ENCODE results near the gene SPATA1. TPM values are rescaled to one million over a fixed set of nuclear protein-coding genes. Genes with fewer than 3 reads are reported as not detected.
A peak's percentile ranks its signal among the peaks of the same experiment; 100 is the strongest.
"Not testable (repeated sequence)": the region's sequence is repeated elsewhere in the genome, so short reads cannot be mapped to it uniquely, and the experiment has no call there.

Gene SPATA1
- total RNA-seq, 2 experiments from 2014 or later = 1.8 to 2.7 TPM

GRCh38 chr1:84493747-84494146 lies 12.4 kb upstream of the SPATA1 start:
- Mint-ChIP-seq H3K9me3 (no peaks in the 10 kb centered on the region), H3K4me1 (ENCODE audit: low read depth) (peaks cover 13% of the 10 kb centered on the region), H3K27me3 (ENCODE audit: low read depth) (no peaks in the 10 kb centered on the region), H3K36me3 (ENCODE audit: low read depth) (peaks cover 36% of the 10 kb centered on the region), H3K4me3 (no peak overlapping the region), H3K27ac (peak overlapping the region; percentile 20)
- DNase-seq = no peak
- intact Hi-C loops (cut with micrococcal nuclease) = no loop called here
- CTCF ChIA-PET = interaction anchor here (1.0 kb wide), 1 partner anchor 51 kb away, joined by 3 read pairs; no protein-coding TSS in a partner anchor

DNA sequence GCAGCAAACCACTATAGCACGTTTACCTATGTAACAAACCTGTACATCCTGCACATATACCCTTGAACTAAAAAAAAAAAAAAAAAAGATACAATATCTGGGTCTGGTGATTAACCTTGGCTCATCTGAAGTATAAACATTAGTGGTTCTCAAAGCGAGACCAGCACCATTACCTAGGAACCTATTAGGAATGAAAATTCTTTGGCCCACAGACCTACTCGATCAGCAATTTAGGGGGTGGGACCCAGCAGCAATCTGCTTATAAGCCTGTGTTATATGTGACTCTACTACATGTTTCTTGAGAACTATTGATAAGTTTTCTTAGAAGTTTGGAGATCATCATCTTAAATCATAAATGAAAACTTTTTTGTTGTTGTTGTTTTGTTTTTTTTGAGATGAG lies 9.7 kb upstream of the SPATA1 start:
- H3K27ac Mint-ChIP-seq = no peak overlapping the region
- CTCF ChIA-PET = interaction anchor here (0.7 to 1.6 kb wide), 2 partner anchors 52 to 124 kb away, joined by 3 to 6 read pairs; no protein-coding TSS in a partner anchor
- H3K36me3 Mint-ChIP-seq (ENCODE audit: low read depth) = peaks cover 35% of the 10 kb centered on the region
- DNase-seq = no peak
- no peaks in the 10 kb centered on the region for H3K9me3 Mint-ChIP-seq
- peaks cover 22% of the 10 kb centered on the region for H3K4me1 Mint-ChIP-seq (ENCODE audit: low read depth)
- intact Hi-C loops (cut with micrococcal nuclease) = no loop called here
- H3K27me3 Mint-ChIP-seq (ENCODE audit: low read depth) = no peaks in the 10 kb centered on the region
- H3K4me3 Mint-ChIP-seq = no peak overlapping the region

GRCh38 chr1:84497631-84498275 lies 8.4 kb upstream of the SPATA1 start:
- DNase-seq = no peak
- Mint-ChIP-seq H3K9me3 (no peaks in the 10 kb centered on the region), H3K27ac (peak overlapping the region; percentile 5), H3K36me3 (ENCODE audit: low read depth) (peaks cover 34% of the 10 kb centered on the region), H3K4me1 (ENCODE audit: low read depth) (peaks cover 25% of the 10 kb centered on the region), H3K27me3 (ENCODE audit: low read depth) (no peaks in the 10 kb centered on the region), H3K4me3 (no peak overlapping the region)
- intact Hi-C loops (cut with micrococcal nuclease) = no loop called here
- CTCF ChIA-PET = no interaction called here

DNA sequence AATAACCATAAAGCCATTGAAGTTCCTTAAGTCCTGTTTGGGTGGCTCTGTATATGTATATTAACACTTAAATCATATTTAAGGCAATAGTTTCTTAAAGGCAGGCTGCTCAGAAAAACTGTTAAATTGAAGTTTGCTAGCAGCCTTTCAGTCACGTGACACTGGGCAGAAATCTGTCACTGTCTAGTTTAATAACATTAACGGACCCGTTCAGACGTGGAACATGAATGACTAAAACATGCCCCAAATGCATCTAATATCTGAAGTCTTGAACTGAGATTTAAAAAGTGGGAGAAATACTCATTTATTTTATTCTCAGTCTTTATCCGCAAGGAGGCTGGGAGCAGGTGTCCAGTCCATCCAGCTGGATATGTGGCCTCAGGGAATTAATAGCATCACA lies 3.3 kb upstream of the SPATA1 start:
- Mint-ChIP-seq H3K4me1 (ENCODE audit: low read depth) (peaks cover 38% of the 10 kb centered on the region), H3K36me3 (ENCODE audit: low read depth) (peaks cover 27% of the 10 kb centered on the region), H3K27me3 (ENCODE audit: low read depth) (no peaks in the 10 kb centered on the region), H3K9me3 (no peaks in the 10 kb centered on the region), H3K4me3 (no peak overlapping the region), H3K27ac (peak overlapping the region; percentile 44)
- DNase-seq = no peak
- CTCF ChIA-PET = interaction anchor here (0.9 to 2.2 kb wide), 4 partner anchors 60 to 251 kb away, joined by 3 to 7 read pairs (median 4); no protein-coding TSS in a partner anchor
- intact Hi-C loops (cut with micrococcal nuclease) = loop anchor here (10.0 kb wide), 1 partner anchor 492 kb away; the partner anchor contains the start of gene MCOLN2

DNA sequence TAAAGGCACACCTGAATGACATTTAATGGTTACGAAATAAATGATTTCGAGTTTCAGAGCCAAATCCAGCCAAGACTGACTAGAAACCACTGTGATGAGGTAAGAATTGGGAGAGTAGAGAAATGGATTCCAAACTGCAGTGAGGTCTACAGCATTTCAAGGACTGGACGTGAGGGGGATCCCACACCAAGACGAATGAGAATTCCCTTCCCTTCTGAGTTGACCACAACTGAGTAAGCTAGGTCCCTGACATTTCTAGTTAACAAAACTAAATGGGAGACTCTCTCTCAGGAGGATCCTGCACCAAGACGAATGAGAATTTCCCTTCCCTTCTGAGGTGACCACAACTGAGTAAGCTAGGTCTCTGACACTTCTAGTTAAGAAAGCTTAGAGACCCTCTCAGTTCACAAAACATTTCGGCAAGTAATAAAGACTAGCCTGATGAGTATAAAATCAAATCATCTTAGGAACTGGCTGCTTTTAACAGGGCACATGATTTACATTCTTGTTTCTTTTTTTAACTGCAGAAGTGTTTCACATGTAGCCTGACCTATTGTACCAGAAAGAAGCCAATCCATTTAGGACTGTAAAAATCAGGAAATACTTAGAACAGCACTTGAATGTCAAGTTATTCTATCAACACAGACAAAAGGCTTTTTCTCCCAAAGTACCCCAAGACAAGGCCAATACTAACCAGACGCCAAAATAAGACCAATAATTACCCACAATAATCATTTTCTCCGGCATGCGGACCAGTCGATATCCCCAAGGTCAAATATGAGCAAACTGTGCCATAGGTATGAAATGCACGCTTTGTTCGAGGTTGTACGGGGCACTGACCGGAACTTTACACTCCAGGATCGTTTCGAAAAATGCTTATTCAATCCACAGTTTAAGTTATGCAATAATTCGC lies 1.4 kb upstream of the SPATA1 start:
- peaks cover 25% of the 10 kb centered on the region for H3K36me3 Mint-ChIP-seq (ENCODE audit: low read depth)
- H3K9me3 Mint-ChIP-seq = peaks cover 9% of the 10 kb centered on the region
- CTCF ChIA-PET = interaction anchor here (0.7 to 2.2 kb wide), 8 partner anchors 24 to 361 kb away, joined by 3 to 7 read pairs (median 4); partner anchors contain the start of gene PRKACB
- H3K4me1 Mint-ChIP-seq (ENCODE audit: low read depth) = peaks cover 32% of the 10 kb centered on the region
- H3K4me3 Mint-ChIP-seq = peak overlapping the region; percentile 100
- H3K27ac Mint-ChIP-seq = peak overlapping the region; percentile 98
- intact Hi-C loops (cut with micrococcal nuclease) = loop anchor here (1.0 to 10.0 kb wide), 4 partner anchors 207 to 697 kb away; partner anchors contain the start of genes MCOLN2 and SYDE2
- H3K27me3 Mint-ChIP-seq (ENCODE audit: low read depth) = no peaks in the 10 kb centered on the region
- peak; percentile 18 for DNase-seq

GRCh38 chr1:84505493-84506001 lies 639 bp upstream of the SPATA1 start:
- peak overlapping the region; percentile 100 for H3K4me3 Mint-ChIP-seq
- DNase-seq = peak; percentile 31
- H3K4me1 Mint-ChIP-seq (ENCODE audit: low read depth) = peaks cover 30% of the 10 kb centered on the region
- intact Hi-C loops (cut with micrococcal nuclease) = loop anchor here (1.0 to 10.0 kb wide), 13 partner anchors 26 to 770 kb away; partner anchors contain the start of genes MCOLN2, PRKACB, RPF1 and SSX2IP
- peaks cover 23% of the 10 kb centered on the region for H3K36me3 Mint-ChIP-seq (ENCODE audit: low read depth)
- H3K27me3 Mint-ChIP-seq (ENCODE audit: low read depth) = no peaks in the 10 kb centered on the region
- peaks cover 14% of the 10 kb centered on the region for H3K9me3 Mint-ChIP-seq
- H3K27ac Mint-ChIP-seq = peak overlapping the region; percentile 98
- CTCF ChIA-PET = interaction anchor here (1.1 to 1.9 kb wide), 7 partner anchors 17 to 439 kb away, joined by 3 to 7 read pairs (median 4); no protein-coding TSS in a partner anchor

- Mint-ChIP-seq H3K27me3 (ENCODE audit: low read depth) (no peaks in the 10 kb centered on the region), H3K4me1 (ENCODE audit: low read depth) (peaks cover 20% of the 10 kb centered on the region), H3K36me3 (ENCODE audit: low read depth) (peaks cover 22% of the 10 kb centered on the region), H3K9me3 (peaks cover 16% of the 10 kb centered on the region), H3K27ac (peak overlapping the region; percentile 95), H3K4me3 (peak overlapping the region; percentile 100)
- DNase-seq = no peak
- intact Hi-C loops (cut with micrococcal nuclease) = loop anchor here (1.0 to 10.0 kb wide), 12 partner anchors 28 to 768 kb away; partner anchors contain the start of genes MCOLN2, PRKACB, RPF1 and SSX2IP
- CTCF ChIA-PET = interaction anchor here (0.5 to 1.9 kb wide), 8 partner anchors 16 to 438 kb away, joined by 3 to 7 read pairs (median 4); no protein-coding TSS in a partner anchor
These were observed 705 bp downstream of the SPATA1 start for GRCh38 chr1:84506729-84507453.

DNA sequence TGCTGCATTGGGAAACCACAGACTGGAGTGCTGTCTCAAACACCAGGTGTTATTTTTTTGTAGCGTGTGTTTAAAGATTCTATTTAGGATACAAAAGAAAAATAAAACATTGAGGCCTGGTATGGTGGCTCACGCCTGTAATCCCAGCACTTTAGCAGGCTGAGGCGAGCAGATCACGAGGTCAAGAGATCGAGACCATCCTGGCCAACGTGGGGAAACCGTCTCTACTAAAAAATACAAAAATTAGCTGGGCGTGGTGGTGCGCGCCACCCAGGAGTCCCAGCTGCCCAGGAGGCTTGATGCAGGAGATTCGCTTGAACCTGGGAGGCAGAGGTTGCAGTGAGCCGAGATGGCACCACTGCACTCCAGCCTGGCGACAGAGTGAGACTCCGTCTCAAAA lies 1.7 kb downstream of the SPATA1 start:
- CTCF ChIA-PET; H3K4me3 Mint-ChIP-seq; H3K27ac Mint-ChIP-seq; H3K27me3 Mint-ChIP-seq (ENCODE audit: low read depth); DNase-seq: not testable (repeated sequence)
- Mint-ChIP-seq H3K9me3 (peaks cover 16% of the 10 kb centered on the region), H3K36me3 (ENCODE audit: low read depth) (peaks cover 20% of the 10 kb centered on the region), H3K4me1 (ENCODE audit: low read depth) (peaks cover 20% of the 10 kb centered on the region)
- intact Hi-C loops (cut with micrococcal nuclease) = loop anchor here (2.0 to 10.0 kb wide), 4 partner anchors 73 to 694 kb away; partner anchors contain the start of genes MCOLN2 and SYDE2

DNA sequence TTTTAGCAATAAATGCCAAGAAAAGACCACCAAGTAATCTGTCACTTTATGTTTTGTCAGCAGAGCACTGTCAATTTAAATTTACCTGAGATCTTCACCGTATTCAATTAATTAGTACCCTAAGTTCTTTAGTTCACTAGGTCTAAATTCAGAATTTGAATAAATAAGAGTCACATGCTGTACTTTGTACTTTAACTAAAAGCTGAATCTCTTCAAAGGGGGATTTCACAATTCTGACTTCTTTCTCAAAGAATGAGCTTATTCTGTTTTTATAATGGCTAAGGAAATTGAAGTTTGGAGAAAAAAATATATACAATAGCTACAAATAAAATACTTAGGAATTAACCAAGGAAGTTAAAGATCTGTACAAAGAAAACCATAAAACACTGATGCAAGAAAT lies 2.3 kb downstream of the SPATA1 start:
- Mint-ChIP-seq H3K27ac (no peak overlapping the region), H3K4me3 (no peak overlapping the region)
- DNase-seq = no peak

DNA sequence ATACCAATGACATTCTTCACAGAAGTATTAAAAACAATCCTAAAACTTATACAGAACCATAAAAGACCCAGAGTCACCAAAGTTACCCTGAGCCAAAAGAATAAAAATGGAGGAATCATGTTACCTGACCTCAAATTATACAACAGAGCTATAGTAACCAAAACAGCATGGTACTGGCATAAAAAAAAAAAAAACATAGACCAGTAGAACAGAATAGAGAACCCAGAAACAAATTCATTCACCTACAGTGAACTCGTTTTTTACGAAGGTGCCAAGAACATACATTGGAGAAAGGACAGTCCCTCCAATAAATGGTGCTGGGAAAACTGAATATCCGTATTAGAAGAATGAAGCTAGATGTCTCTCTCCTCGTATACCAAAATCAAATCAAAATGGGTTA lies 2.8 kb downstream of the SPATA1 start:
- no peak overlapping the region for H3K4me3 Mint-ChIP-seq
- H3K9me3 Mint-ChIP-seq = peaks cover 16% of the 10 kb centered on the region
- H3K27me3 Mint-ChIP-seq (ENCODE audit: low read depth) = no peaks in the 10 kb centered on the region
- H3K4me1 Mint-ChIP-seq (ENCODE audit: low read depth) = peaks cover 8% of the 10 kb centered on the region
- intact Hi-C loops (cut with micrococcal nuclease) = loop anchor here (5.0 to 10.0 kb wide), 2 partner anchors 486 to 693 kb away; partner anchors contain the start of genes MCOLN2 and SYDE2
- H3K27ac Mint-ChIP-seq = no peak overlapping the region
- H3K36me3 Mint-ChIP-seq (ENCODE audit: low read depth) = peaks cover 15% of the 10 kb centered on the region
- CTCF ChIA-PET = interaction anchor here (0.6 to 0.7 kb wide), 2 partner anchors 52 to 113 kb away, joined by 3 to 4 read pairs; no protein-coding TSS in a partner anchor
- no peak for DNase-seq

More for the DNA sequence above, 2.3 kb downstream of the SPATA1 start:
- peaks cover 15% of the 10 kb centered on the region for H3K36me3 Mint-ChIP-seq (ENCODE audit: low read depth)
- CTCF ChIA-PET = interaction anchor here (0.6 to 0.7 kb wide), 2 partner anchors 52 to 63 kb away, joined by 3 read pairs; no protein-coding TSS in a partner anchor
- peaks cover 13% of the 10 kb centered on the region for H3K4me1 Mint-ChIP-seq (ENCODE audit: low read depth)
- no peaks in the 10 kb centered on the region for H3K27me3 Mint-ChIP-seq (ENCODE audit: low read depth)
- H3K9me3 Mint-ChIP-seq = peaks cover 16% of the 10 kb centered on the region
- intact Hi-C loops (cut with micrococcal nuclease) = loop anchor here (5.0 to 10.0 kb wide), 2 partner anchors 486 to 694 kb away; partner anchors contain the start of genes MCOLN2 and SYDE2

DNA sequence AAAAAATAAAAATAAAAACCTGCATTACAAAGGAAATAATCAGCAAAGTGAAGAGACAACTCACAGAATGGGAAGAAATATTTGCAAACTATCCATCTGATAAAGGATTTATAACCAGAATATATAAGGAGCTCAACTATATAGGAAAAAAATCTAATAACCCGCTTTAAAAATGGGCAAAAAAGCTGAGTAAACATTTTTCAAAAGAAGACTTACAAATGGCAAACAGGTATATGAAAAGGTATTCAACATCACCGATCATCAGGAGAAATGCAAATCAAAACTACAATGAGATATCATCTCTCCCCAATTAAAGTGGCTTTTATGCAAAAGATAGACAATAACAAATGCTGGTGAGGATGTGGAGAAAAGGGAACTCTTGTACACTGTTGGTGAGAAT lies 4.0 kb downstream of the SPATA1 start:
- no peak for DNase-seq
- H3K36me3 Mint-ChIP-seq (ENCODE audit: low read depth) = peaks cover 11% of the 10 kb centered on the region
- H3K4me3 Mint-ChIP-seq = no peak overlapping the region
- CTCF ChIA-PET = interaction anchor here (0.8 kb wide), 1 partner anchor 111 kb away, joined by 3 read pairs; no protein-coding TSS in a partner anchor
- intact Hi-C loops (cut with micrococcal nuclease) = no loop called here
- H3K4me1 Mint-ChIP-seq (ENCODE audit: low read depth) = no peaks in the 10 kb centered on the region
- H3K27me3 Mint-ChIP-seq (ENCODE audit: low read depth) = no peaks in the 10 kb centered on the region
- peaks cover 16% of the 10 kb centered on the region for H3K9me3 Mint-ChIP-seq
- no peak overlapping the region for H3K27ac Mint-ChIP-seq
